Brain microvascular endothelial cell (primary cell): ENCODE measurements around the gene CADM1.

ENCODE experiments used
- DNase-seq: peaks from one replicate; pipeline ENCODE4 v3.0.0-alpha.2; 2020
- H3K27ac ChIP-seq: fragments of 250-450 bp; sonication (Bioruptor Pico); 2 replicates; pipeline ENCODE4 v1.5.1; 2020; ENCODE audit warnings: mild to moderate bottlenecking, moderate library complexity
- H3K27me3 ChIP-seq: fragments of 250-450 bp; sonication (Bioruptor Pico); replicated peaks from 2 replicates; pipeline ENCODE4 v1.5.1; 2020; ENCODE audit warnings: mild to moderate bottlenecking
- H3K36me3 ChIP-seq: fragments of 250-450 bp; sonication (Bioruptor Pico); replicated peaks from 2 replicates; pipeline ENCODE4 v1.5.1; 2020; ENCODE audit warnings: mild to moderate bottlenecking
- H3K4me3 ChIP-seq: 2 replicates; pipeline ENCODE4 v1.5.1; 2011; ENCODE audit warnings: low read depth, mild to moderate bottlenecking, control low read depth, low read length, moderate library complexity
- in situ Hi-C: cut with HindIII; loops from 2 replicates; pipeline ENCODE4 v1.10.0; 2017; ENCODE audit warnings: low sequenced_read_pairs, low pct_ligation_motif_present
- TF ChIP-seq, protein P1 (sequence below): IDR thresholded peaks from 2 replicates; pipeline ENCODE4 v1.5.1; 2011; ENCODE audit warnings: low read depth, mild to moderate bottlenecking, moderate library complexity, low read length, control low read depth, inconsistent platforms; ENCODE audit errors: missing control alignments

The CADM1 gene

DNA sequence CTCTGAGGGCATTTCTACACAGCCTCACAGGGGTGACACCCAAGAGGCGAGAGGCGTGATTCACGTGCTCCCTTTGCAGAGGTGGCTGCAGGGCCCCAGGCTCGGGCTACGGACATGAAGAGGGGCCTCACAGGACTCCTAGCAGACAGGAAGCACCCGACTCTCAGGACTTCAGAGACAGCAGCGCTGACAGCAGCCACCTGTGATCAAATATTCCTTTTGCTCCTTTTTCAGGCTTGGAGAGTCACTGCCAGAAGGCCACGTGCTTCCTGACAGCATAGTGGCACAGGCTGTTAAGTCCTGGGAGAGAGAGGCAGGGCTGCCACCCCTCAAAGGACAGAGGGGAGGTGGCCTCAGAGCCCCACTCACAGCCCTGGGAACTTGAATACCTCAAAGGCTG lies 348.9 kb downstream of the CADM1 start:
- TF ChIP-seq, protein P1, sequence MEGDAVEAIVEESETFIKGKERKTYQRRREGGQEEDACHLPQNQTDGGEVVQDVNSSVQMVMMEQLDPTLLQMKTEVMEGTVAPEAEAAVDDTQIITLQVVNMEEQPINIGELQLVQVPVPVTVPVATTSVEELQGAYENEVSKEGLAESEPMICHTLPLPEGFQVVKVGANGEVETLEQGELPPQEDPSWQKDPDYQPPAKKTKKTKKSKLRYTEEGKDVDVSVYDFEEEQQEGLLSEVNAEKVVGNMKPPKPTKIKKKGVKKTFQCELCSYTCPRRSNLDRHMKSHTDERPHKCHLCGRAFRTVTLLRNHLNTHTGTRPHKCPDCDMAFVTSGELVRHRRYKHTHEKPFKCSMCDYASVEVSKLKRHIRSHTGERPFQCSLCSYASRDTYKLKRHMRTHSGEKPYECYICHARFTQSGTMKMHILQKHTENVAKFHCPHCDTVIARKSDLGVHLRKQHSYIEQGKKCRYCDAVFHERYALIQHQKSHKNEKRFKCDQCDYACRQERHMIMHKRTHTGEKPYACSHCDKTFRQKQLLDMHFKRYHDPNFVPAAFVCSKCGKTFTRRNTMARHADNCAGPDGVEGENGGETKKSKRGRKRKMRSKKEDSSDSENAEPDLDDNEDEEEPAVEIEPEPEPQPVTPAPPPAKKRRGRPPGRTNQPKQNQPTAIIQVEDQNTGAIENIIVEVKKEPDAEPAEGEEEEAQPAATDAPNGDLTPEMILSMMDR: no peak
- Histone ChIP-seq H3K4me3 (no peak overlapping the region), H3K36me3 (no peaks in the 10 kb centered on the region), H3K27ac (no peak overlapping the region), H3K27me3 (no peaks in the 10 kb centered on the region)
- in situ Hi-C loops: no loop called here
- DNase-seq: no peak

DNA sequence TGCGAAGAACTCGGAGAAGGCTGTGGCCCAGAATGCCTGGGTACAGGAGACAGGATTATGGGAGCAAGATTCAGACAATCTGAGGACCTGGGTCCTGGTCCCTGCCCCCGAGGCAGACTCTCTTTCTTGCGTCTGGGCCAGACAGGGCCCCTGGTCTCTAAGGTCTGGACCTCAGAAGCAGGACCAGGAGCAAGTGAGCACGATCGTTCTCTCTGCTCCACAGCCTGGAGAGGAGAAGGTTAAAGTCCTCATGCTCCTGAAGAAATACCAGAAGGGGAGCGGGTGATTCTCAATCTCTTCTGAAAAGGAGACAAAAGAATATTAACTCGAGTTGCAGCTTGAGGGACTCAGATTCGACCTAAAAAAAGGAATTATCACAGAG lies 349.9 kb downstream of the CADM1 start:
- H3K27ac ChIP-seq: no peak overlapping the region
- no peak for DNase-seq
- TF ChIP-seq, protein P1: no peak
- in situ Hi-C loops: no loop called here
- no peaks in the 10 kb centered on the region for H3K36me3 ChIP-seq
- H3K4me3 ChIP-seq: no peak overlapping the region
- no peaks in the 10 kb centered on the region for H3K27me3 ChIP-seq

DNA sequence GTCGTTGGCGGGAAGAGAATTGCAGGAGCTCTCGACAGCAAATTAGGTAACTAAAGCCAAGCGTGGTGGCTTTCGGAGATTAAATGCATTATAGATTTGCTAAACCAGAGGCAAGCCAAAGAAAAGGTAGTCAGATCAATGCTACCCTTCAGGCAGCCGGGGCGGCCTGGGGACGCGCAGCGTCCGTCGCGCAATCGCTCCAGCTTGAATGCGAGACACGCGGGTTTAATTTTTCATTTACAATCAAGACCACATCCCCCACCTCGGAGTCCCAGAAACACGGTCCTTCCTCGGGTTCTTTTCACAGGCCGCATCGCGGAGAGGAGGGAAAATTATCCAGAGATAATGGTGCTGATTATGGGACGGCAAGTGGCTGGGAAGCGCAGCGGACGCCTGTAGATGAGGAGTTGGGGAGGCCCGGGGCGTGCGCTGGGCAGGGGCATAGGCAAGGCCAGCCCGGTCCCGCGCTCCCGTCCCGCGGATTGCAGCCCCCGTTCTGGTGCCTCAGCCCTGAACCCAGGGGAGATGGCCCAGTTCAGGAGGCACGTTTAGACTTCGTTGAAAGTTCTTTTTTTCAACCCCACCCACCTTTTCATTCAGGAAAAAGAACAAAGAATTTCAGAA lies 350.4 kb downstream of the CADM1 start:
- H3K27ac ChIP-seq: no peak overlapping the region
- H3K4me3 ChIP-seq: no peak overlapping the region
- in situ Hi-C loops: no loop called here

DNA sequence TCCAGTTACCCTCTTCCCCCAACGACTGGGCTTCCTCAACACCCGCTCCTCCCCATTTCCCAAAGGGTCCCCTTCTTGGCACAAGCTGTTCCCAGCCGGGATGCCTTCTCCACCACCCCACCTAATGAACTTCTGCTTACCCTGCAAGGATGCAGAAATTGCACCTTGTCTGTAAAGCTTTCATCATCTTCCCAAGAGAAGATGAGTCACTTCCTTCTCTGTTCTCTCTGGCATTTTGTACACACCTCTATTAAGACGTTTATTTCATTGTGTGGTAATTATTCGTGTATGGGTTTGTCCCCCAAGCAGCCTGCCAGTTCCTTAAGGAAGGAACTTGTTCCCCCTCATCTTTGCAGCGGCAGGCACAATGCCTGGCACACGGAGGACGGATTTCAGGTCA lies 351.1 kb downstream of the CADM1 start:
- Histone ChIP-seq H3K36me3 (no peaks in the 10 kb centered on the region), H3K4me3 (no peak overlapping the region), H3K27me3 (no peaks in the 10 kb centered on the region), H3K27ac (no peak overlapping the region)
- in situ Hi-C loops: no loop called here
- TF ChIP-seq, protein P1: no peak
- DNase-seq: no peak

More for the DNA sequence above, 350.4 kb downstream of the CADM1 start:
- Histone ChIP-seq H3K27me3 (no peaks in the 10 kb centered on the region), H3K36me3 (no peaks in the 10 kb centered on the region)
- DNase-seq: no peak
- TF ChIP-seq, protein P1: no peak

DNA sequence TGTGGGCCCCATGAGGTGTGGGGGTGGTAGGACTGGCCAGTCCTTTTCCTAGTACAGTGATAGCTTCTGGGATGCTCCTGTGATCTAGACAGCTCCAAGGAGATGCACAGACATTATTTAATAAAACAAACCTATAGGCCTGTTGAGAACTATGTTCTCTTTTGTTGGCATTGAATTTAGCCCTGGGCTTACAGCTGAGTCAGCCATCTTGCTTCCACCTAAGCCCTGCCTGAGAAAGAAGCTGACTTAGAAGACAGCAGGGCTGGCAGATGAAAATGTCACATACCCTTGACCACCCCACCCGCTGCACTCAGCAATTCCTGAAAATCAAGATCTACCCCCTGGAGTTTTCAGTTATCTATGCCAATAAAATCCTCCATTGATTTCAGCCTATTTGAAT lies 353.2 kb downstream of the CADM1 start:
- Histone ChIP-seq H3K27ac (no peak overlapping the region), H3K36me3 (no peaks in the 10 kb centered on the region), H3K4me3 (no peak overlapping the region), H3K27me3 (no peaks in the 10 kb centered on the region)
- no peak for DNase-seq
- in situ Hi-C loops: no loop called here
- TF ChIP-seq, protein P1: no peak

DNA sequence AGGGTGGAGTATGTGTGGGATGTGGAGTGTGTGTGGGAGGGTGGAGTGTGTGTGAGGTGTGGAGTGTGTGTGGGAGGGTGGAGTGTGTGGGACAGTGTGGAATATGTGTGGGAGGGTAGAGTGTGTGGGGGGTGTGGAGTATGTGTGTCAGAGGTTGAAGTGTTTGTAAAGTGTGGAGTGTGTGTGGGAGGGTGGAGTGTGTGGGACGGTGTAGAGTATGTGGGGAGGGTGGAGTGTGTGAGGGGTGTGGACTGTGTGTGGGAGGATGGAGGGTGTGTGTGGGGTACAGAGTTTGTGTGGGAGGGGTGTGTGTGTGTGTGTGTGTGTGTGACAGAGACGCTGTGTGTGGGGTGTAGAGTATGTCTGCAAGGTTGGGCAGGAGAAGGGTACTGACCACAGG lies 355.5 kb downstream of the CADM1 start:
- no peak overlapping the region for H3K27ac ChIP-seq
- in situ Hi-C loops: no loop called here

More for the DNA sequence above, 355.5 kb downstream of the CADM1 start:
- H3K36me3 ChIP-seq: no peaks in the 10 kb centered on the region
- no peak overlapping the region for H3K4me3 ChIP-seq
- no peaks in the 10 kb centered on the region for H3K27me3 ChIP-seq
- no peak for DNase-seq
- TF ChIP-seq, protein P1: no peak
